Skin epidermis (tissue), 12 donors: ENCODE data around the gene KRTAP1-3.
"Not testable (repeated sequence)": the region's sequence is repeated elsewhere in the genome, so short reads cannot be mapped to it uniquely, and the experiment has no call there.

Source experiments
- H3K27ac ChIP-seq, 21 experiments: fragments of 200-600 bp; sonication (generic) in 11 of 21; one replicate each; pipeline ENCODE4 v1.5.0; 2020; ENCODE audit warnings: mild to moderate bottlenecking in 3 of 21, inconsistent platforms in 2 of 21, moderate library complexity in 2 of 21
- H3K4me3 ChIP-seq, 7 experiments: fragments of 200-600 bp; sonication (generic) in 2 of 7; one replicate each; pipeline ENCODE4 v1.5.0; 2020; ENCODE audit warnings: inconsistent platforms in 2 of 7, mild to moderate bottlenecking in 2 of 7, moderate library complexity in 1 of 7

KRTAP1-3 gene

DNA sequence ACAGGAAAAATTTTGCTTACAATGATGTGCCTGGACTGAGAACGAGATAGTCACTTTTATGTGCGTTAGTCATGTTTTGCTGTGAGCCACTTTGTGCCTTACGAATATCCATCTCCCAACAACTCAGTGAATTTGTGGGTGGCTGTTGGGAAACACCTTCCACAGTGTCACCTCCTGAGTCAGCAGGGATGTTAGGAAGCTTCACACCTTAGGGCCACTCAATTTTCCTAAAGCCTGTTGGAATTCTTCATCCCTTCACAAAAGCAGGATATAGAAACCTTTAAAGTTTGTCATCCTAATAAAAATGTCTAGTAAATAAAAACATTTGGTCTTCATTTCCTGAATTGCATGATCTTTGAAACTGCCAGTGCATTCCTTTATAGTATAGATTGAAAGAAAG lies 21.5 kb downstream of the KRTAP1-3 start:
- Histone ChIP-seq H3K27ac (no peak overlapping the region), H3K4me3 (no peak overlapping the region)

DNA sequence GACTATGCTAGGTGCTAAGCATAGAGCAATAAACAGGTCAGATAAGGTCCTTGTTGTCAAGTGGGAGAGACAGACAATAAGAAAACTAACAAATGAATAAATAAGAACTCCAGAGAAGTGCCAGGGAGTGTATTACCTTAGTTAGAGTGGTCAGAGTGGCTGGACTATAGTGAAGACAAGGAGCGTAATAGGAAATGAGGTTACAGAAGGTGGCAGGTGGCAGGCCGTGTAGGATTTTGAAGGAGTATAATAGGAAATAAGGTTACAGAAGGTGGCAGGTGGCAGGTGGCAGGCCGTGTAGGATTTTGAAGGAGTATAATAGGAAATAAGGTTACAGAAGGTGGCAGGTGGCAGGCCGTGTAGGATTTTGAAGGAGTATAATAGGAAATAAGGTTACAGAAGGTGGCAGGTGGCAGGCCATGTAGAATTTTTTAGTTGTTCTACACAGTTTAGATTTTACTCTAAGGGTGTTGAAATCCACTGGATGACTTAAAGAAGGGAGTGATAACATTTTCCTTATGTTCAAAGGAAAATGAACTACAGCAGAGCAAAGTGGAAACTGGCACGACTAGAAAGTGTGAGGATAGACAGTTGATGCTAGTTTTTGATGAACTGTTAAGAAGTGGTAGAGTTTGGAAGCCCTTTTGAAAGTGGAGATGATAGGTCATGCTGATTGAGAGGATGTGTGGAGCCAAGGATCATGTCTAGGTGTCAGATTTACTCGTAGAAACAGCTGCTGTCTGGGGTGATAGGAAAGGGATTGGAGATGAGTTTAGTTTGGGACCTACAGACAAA lies 22.2 kb downstream of the KRTAP1-3 start:
- no peak overlapping the region for H3K4me3 ChIP-seq
- H3K27ac ChIP-seq = no peak overlapping the region

DNA sequence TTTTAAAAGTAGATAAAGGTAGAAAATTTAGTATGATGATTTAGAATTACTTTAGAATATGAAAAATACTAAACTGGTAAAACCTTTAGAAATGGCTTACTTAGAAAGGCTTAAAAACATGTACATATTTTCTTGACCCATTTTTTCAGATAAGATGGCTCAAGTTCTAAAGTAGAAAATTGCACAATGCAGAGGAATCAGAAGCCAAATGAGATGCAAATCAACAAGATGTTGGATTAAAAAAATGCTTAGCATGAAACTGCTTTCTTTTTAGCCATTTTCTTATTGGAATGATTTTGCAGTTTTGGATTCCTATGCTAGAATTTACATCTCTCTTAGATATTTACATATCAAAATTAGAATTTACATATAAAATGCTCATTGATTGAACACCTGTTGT lies 24.2 kb downstream of the KRTAP1-3 start:
- no peak overlapping the region for H3K4me3 ChIP-seq
- H3K27ac ChIP-seq = no peak overlapping the region

DNA sequence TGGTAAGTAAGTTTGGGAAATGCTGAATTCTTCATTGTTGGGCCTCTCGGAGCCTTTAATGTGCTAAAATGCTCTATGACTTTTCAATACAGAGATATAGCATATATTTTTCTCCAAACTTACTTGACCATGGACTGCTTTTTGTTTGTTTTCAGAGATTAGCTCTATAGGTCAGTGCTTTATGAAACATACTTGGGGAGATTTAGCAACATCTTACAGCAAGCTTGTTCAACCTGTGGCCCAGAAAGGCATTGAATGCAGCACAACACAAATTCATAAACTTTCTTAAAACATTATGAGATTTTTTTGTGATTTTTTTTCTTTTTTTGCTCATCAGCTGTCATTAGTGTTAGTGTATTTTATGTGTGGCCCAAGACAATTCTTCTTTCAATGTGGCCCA lies 24.7 kb downstream of the KRTAP1-3 start:
- no peak overlapping the region for H3K4me3 ChIP-seq
- H3K27ac ChIP-seq = no peak overlapping the region

DNA sequence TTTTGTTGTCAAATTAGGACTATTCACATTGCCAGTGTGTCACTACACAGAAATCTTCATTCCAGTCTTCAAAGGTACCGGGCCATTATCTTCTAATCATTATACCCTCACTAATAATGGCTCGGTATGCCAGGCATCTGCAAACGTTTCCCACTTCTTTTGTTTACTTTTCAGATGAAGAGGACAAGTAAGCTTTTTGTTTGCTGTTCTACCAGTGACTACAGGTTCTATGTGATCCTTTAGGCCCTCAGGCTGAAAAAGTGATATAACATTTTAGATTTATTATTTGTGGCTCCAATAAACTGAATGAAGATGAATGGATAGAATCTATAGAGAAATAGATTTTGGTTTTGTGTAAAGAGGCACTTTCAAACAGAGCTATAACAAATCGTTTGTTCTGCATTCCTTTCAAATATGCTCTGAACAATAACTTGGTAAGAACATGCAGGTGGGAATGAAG lies 25.3 kb downstream of the KRTAP1-3 start:
- H3K27ac ChIP-seq = no peak overlapping the region
- H3K4me3 ChIP-seq = no peak overlapping the region

DNA sequence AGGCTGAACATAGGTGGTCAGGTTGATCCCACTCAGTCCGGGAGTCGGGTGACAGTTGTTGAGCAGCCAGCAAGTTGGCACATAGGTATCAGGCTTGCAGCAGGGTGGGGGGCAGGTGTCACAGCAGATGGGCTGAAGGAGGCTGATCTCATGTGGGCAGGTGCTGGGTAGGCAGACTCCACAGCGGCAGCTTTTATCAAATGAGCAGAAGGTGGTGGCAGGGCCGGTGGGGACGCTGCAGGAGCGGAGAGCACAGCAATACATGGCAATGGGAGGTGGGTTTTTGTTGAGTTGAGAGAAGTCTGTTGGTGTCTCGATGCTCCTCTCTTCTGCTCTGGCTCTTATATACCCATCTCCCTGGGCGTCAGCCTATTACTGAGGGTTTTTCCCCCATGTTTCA lies 25.9 kb downstream of the KRTAP1-3 start, which contains the start of gene KRTAP3-1:
KRTAP3-1 (minus strand) TSS at position 318 of the 400 bp plus-strand sequence; CDS start at position 264, 54 bp downstream.
- Histone ChIP-seq H3K4me3 (no peak within 1 kb of the TSS), H3K27ac (no peak within 1 kb of the TSS)

DNA sequence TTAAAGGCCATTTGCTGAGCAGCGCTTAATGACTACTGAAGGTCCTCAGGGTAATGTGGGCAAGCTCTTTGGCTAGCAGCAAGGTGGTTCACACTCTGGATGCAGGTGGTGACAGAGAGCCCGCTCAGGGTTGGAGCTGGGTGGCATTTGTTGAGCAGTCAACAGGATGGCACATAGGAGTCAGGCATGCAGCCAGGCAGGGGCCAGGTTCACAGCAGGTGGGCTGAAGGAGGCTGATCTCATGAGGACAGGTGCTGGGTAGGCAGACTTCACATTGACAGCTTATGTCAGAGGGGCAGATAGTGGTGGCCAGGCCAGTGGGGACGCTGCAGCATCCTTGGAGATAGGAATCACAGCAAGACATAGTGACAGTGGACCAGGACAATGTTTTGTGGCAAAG lies 30.3 kb downstream of the KRTAP1-3 start:
- Histone ChIP-seq H3K27ac (no peak overlapping the region), H3K4me3 (no peak overlapping the region)

DNA sequence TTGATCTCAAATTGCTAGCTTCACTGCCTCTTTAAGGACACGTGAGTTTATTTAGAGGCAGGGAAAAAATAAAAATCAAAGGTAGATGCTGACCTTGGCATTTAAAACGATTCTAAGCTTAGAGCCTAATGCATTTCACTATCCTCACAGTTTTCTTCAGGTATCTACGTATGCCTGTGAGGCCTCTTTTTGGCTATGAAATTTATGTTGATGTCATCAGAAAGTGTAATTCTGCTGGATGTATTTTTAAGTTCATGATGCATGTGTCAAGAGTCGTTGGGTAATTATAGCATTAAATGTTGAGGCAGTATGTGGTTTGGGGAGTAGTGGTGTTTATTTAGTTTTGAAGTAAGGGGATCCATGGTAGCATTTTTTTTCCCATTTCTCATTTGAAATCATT lies 30.7 kb downstream of the KRTAP1-3 start:
- Histone ChIP-seq H3K4me3 (no peak overlapping the region), H3K27ac (no peak overlapping the region)

DNA sequence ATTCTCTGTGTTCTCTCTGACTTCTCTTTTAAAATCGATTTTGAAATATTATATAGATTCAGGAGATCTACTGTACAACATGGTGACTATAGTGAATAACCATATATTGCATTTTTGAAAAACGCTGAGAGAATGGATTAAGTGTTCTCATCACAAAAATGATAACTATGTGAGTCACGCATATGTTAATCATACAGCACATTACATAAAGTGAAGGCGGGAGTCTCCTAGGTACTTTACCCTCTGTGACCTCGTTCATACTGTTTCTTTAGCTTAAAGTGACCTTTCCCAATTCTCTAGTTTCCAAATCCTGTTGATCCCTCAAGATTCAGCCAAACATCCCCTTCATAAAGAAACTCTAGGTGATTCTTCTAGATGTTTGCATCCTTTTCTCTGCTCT lies 31.9 kb downstream of the KRTAP1-3 start:
- Histone ChIP-seq H3K4me3 (no peak overlapping the region), H3K27ac (no peak overlapping the region)

DNA sequence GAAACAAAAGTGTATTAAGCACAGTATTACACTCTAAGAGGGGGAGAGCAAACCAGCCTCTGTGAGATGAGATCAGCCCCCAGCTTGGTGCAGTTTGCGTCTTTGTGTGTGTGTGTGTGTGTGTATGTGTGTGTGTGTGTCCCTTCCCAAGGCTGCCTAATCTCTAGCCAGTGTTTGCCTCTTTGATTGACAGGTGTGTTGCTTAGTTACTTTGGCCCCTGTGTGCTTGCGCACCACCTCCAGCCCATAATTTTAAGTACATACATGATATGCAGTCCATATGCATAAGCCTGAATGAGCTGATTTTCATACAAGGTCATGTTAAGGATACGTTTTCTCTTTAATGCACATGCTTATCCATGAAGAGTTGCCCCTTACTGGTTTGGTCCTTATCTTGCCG lies 32.9 kb downstream of the KRTAP1-3 start:
- H3K4me3 ChIP-seq = no peak overlapping the region
- no peak overlapping the region for H3K27ac ChIP-seq

DNA sequence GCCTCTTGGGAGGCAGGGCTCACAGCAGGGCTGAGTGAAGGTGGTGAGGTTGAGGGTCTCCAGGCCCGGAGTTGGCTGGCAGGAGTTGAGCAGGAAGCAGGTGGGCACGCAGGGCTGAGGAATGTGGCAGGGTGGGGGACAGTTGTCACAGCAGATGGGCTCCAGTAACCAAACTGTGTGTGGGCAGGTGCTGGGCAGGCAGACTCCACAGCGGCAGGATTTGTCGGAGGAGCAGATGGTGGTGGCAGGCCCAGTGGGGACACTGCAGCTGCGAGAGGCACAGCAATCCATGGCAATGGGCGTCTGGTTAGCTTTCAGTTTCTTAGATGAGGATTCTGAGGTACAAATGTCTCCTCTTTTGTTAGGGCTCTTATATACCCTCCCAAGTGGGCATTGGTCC lies 35.1 kb downstream of the KRTAP1-3 start, which contains the start of gene KRTAP3-2:
KRTAP3-2 (minus strand) TSS at position 344 of the 400 bp plus-strand sequence; CDS start at position 291, 53 bp downstream.
- H3K27ac ChIP-seq, H3K4me3 ChIP-seq: not testable (repeated sequence)

DNA sequence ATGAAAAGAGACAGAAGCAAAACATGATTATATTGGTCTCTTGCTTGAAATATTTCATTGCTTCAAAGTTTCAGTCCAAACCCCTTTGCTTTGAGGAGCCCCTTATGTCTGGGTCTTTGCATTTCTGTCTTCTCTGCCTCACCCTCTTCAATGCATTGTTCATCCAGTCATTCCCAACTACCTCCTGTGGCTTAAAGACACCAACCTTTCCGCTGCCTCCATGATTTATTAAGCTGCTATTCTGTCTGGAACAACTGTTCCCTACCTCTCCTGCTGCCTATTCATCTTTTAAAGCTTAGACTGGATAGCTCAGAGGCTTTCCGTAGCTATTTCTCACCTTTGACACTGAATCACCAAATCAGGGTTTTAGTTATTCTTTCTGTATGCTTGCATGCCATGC lies 37.3 kb downstream of the KRTAP1-3 start:
- Histone ChIP-seq H3K4me3 (no peak overlapping the region), H3K27ac (no peak overlapping the region)

DNA sequence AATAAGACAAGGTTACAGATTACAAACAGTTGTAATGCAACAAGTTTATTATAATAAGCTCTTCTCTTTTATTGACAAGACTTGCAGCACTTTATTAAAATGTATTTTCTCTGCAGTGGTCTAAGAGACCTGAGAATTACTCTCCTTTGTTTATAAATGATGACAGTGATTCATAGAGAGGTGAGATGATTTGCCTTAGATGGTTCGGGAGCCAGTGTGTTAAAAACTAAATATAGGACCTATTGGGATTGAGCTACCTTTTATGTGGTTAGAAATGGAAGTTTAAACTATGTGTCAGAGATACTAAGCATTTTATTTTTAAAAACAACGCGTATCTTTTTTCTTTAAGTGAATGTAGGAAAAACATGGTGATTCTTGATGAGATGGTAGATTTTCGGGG lies 37.8 kb downstream of the KRTAP1-3 start:
- H3K4me3 ChIP-seq = no peak overlapping the region
- H3K27ac ChIP-seq = no peak overlapping the region

DNA sequence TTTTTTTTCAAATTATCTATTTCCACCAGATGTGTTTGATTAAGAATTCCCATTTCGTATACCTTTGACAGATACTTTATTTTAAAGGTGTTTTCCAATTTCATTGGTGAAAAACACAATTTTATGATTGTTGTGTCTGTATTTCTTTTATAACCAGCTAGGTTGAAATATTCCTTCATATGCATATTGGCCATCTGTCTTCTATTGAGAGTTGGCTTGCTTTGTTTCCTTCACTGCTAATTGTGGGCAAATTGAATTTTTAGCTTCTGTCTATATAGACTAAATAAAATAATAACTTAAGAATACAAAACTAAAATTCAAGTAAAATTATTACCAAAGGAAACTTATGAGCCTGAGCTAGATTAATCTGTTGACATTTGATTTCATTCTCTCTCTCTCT lies 39.6 kb downstream of the KRTAP1-3 start:
- no peak overlapping the region for H3K4me3 ChIP-seq
- no peak overlapping the region for H3K27ac ChIP-seq

DNA sequence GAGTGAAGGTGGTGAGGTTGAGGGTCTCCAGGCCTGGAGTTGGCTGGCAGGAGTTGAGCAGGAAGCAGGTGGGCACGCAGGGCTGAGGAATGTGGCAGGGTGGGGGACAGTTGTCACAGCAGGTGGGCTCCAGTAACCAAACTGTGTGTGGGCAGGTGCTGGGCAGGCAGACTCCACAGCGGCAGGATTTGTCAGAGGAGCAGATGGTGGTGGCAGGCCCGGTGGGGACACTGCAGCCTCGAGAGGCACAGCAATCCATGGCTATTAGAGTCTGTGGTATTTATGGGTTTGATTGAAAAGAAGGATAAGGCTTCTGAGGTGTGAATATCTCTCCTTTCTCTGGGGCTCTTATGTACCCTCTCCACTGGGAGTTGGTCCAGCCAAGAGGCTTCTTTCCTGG lies 40.8 kb downstream of the KRTAP1-3 start, which contains the start of gene KRTAP3-3:
KRTAP3-3 (minus strand) TSS at position 326 of the 400 bp plus-strand sequence; CDS start at position 259, 67 bp downstream.
- H3K27ac ChIP-seq = no peak within 1 kb of the TSS
- H3K4me3 ChIP-seq = no peak within 1 kb of the TSS

DNA sequence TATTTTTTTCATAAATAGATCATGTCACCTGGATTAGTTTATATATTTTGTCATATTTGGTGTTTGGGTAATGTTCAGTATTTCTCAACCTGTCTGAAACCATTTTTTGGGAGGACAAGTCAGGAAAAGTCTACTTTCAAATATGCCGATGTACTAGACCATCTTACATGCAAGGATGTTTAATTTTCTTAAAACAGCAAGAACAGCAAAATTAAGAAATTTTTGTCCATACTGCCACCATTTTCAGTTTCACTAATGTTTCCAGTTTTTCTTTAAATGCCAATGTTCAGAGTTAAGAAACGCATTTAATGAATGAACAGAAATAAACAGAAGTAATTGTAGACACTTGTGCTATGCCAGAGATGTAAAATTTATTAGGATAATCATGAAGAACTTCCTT lies 41.6 kb downstream of the KRTAP1-3 start:
- Histone ChIP-seq H3K4me3 (no peak overlapping the region), H3K27ac (no peak overlapping the region)

DNA sequence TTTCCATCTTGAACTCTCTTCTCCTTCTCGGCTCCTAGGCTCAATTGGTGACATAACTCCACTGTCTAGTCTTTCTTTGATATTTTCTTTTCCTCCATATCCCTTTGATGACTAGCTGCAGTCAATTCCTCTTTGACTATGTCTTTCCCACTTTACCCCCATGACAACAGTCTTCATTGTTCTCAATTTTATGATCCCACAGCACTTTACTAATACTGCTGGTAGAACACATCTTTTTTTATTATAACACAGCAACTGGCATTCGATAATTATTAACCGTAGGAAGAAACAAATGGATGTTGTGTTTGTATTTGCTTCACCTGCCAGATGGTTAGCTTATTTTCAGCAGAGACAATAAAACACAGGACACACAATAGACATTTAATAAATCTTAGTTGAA lies 42.0 kb downstream of the KRTAP1-3 start:
- Histone ChIP-seq H3K4me3 (no peak overlapping the region), H3K27ac (no peak overlapping the region)

DNA sequence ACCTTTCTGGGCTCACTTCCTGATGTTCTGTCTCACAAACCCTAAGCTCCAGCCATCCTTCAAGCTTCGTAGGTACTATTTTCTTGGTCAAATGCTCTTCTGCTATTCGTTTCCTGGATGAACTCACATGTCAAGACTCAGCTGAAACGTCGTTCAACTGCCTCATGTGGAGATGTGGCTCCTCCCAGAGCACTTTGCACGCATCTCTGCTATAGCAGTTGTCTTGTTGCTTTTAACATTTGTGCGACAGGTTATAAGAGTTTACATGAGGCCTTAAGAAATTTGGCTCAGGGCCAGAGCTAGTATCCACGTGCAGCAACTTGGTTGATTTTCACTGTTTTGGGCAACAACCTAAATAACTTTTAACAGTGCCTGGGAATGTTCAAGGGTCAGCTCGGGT lies 47.8 kb downstream of the KRTAP1-3 start:
- Histone ChIP-seq H3K4me3 (no peak overlapping the region), H3K27ac (no peak overlapping the region)

DNA sequence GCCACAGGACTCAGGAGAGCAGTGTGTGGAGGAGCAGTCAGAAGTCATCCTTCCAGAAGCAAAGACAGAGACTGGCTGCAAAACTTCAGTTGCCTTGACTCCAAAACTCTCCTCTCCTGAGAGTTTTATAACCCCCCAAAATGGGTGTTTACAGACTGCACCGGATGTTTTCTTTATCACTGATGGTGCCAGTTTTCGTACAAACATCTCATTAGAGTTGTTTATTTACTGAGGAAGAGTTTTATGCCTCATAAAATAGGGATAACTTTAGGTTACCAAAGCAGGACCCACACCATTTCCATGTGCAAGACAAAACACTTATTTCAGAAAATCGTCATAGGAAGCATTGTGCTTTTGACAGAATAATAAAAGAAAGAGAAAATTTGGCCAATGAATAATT lies 50.4 kb downstream of the KRTAP1-3 start, which contains the start of gene KRT40:
KRT40 (minus strand) TSS at position 101 of the 400 bp plus-strand sequence; CDS start at position 48, 53 bp downstream.
- Histone ChIP-seq H3K4me3 (no peak within 1 kb of the TSS), H3K27ac (no peak within 1 kb of the TSS)
